Fibroblast of upper back skin (primary cell): Measurements from ENCODE around the gene SNAI3.
A peak's percentile ranks its signal among the peaks of the same experiment; 100 is the strongest.

Experiments used
- DNase-seq: peaks from one replicate; pipeline ENCODE4 v3.0.0-alpha.2; 2013

Gene SNAI3

DNA sequence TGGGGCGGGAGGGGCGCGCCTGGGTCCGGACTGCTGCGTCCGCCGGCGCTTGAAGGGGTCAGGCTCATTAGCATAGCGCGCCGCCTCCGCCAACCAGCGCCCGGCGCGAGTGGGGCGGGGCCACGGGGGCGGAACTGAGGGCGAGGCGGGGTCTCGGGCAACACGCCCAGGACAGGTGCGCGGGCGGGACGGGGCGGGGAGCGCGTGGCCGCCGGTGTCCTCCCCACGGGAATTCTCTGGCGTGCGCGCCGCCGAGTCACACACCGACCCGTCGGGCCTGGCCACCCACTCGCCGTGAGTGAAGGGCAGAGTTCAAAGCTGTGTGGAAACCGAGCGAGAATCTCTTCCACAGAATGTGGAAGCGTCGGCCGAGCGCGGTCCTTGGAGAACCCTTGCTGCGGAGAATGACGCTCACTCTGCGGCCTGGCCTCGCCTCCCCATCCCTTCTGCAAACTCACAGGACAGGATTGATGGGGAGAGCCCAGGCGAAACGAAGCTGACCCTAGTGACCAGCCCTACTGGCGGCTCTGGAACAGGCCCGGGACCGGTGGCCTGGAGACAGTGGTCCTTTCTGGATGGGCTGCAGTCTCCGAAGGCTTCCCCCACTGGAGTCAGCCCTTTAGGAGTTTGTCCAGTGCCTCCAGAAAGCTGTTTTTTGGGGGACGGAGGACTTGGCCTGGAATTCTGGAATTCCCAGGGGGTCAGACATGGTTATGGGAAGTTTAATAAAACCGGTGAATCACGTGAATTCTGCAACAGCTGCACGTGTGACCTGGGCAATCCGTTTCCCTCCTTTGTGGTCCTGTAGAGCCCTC, at the start of gene SNAI3:
Gene SNAI3, minus strand, starts transcription at position 69 of the 815 bp plus-strand sequence. CDS start 101 bp downstream, outside the sequence.
- peak; percentile 25 for DNase-seq

- no peak for DNase-seq
Measured at GRCh38 chr16:88736088-88736487, 49.8 kb upstream of the SNAI3 start.

DNA sequence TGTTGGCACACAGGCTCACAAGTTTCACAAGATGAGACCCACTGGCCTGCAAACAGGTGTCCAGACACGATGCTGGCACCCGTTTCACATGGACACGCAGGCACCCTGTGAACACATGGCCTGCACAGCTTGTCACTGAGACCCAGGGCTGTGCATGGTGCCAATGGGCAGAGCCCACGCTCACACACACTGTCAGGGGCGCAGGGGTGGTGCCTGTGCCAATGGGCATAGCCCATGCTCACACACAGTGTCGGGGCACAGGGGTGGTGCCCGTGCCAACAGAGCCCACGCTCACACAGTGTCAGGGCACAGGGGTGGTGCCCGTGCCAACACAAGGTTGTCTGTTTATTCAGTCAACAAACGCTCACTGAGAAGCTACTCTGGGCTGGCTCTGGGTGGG, 49.3 kb upstream of the SNAI3 start:
- no peak for DNase-seq

DNA sequence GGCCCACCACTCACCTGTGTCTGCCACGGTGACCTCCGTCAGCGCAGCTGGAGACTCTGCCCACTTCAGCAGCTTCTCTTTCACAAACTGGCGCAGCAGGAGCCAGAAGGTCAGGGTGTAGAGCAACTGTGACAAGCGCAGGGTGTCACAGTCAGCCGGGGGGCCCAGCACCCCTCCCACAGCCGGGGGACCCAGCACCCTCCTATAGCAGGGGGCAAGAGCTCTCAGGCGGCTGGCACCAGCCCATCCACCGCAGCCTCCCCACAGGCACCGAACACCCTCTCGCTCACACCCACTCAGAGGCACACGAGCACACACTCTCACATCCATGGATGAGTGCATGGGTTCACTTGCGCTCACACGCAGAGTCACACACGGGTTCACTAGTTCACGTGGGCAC, 48.8 kb upstream of the SNAI3 start:
- no peak for DNase-seq

GRCh38 chr16:88734361-88734728, 48.0 kb upstream of the SNAI3 start:
- DNase-seq: no peak

GRCh38 chr16:88733630-88734360, 47.5 kb upstream of the SNAI3 start:
- no peak for DNase-seq

DNA sequence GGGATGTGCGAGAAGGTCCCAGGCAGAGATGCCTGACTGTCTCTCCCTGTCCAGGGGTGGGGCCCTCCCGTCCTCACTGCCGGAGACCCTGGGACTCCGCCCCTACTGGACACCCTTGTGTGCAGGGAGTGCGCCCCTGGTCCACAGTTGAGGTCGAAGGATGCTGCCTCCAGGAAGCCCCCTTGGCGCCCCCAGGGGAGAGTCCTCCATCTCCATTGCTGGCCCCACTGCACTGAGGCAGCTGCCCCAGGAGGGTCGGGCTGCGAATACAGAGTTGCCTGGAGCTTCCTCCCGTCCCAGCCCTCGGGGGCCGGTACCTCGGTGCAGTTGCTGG, 46.6 kb upstream of the SNAI3 start:
- DNase-seq: no peak

DNA sequence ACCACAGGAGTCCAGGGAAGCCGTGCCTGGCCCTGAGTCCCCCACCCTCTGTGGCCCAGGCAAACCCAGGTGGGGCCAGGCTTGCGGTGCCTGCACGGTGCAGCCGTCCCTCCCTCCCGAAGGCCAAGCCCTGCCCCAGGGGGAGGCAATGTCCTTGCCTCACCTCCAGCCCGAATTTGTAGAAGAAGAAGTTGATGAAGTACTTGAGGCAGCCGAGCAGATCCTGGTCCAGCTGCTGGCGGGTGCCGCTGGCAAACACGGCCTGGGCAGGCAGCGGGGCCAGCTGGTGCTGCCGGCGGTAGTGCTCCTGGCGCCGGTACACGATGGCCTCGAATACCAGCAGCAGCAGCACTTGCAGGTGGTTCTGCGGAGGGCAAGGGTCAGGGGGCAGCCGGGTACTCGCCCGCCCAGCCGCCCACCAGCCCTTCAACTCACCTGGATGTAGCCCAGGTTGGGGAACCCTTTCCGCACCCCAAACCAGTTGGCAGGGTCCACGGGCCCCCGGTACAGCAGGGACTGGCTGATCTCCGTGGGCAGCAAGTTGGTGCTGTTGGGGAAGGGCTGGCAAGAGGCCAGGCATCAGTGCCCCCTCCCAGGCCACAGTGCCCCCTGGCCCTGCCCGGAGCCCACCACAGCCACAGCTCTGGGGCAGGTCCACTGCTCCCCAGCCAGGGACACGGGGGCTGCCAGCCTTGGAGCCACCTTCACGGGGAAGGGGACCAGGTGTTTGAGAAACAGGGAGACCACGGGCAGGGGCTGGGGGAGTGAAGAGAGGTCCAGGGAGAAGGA, 46.1 kb upstream of the SNAI3 start:
- DNase-seq: no peak

DNA sequence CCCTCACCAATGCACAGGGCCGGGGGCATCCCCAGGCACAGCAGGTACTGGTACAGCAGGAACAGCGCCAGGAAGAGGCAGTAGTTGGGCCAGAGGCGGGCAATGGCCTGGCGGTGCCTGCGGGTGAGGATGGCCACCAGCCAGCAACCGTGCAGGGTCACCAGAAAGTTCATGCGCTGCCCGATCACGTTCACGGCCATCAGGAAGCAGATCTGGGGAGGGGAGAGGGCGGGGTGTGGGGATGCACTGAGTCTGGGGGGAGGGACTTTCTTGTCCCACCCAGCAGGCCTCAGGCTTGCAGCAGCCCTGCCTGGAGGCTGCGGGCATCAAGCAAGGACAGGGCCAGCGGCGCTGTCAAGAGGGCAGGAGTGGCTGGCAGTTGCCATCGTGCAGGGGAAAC, 45.4 kb upstream of the SNAI3 start:
- no peak for DNase-seq

DNA sequence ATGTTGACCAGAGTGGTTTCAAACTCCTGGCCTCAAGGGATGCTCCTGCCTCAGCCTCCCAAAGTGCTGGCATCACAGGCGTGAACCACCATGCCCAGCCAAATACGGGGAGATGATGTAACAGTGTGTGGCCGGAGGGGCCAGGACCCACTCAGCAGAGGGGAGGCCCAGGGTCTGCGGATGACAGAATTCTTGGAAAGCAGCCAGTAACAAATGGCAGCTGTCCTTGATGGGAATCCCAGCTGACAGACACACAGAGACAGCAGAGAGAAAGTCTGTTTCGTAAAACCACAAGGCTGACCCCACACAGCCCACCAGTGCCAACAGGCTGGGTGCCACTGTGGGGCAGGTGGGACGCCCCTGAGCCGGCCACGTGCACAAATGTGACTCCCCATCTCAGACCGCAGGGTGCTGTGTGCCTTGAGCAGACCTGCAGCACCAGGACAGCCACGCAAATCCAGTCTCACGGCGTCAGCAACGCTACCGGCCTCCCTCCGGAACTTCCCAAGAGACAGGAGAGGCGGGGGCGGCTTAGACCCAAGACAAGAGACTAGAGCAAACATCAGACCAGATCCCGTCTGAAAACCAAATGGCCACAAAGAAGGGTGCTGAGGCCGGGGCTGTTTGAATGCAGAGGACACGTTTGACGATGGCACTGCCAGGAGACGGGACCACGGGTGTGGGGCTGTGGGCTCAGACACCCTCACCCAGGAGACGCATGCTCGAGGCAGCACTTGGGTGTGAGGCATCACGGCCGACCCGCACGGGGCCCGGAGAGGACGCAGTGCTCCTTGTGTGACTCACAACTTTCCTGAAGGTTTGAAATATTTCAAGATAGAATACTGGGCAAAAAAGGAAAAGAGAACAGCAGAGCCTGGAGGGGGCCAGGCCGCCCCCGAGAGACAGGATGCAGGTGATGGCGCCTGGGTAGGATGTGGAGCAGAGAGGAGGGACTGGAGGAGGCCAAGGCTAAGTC, 44.6 kb upstream of the SNAI3 start:
- DNase-seq: peak; percentile 45

DNA sequence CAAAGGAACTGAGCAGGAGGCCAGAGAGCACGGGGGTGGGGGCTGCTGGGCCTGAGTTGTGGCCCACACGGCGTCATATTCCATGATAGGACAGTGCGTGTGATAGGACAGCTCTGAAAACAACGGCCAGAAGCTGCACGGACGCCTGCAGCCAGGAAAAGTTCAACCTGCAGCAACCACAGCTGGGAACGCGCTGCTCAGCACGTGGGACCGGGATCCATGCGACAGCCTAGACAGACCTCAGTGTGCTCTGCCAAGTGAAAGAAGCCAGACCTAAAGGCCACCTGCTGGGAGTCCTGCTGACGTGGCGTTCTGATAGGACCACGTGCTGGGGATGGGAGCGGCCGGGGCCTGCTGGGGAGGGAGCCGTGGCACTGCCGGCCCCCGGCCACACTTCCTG, 41.6 kb upstream of the SNAI3 start:
- peak; percentile 34 for DNase-seq

- no peak for DNase-seq
Measured at GRCh38 chr16:88726981-88727380, 40.7 kb upstream of the SNAI3 start.

GRCh38 chr16:88726408-88726749, 40.1 kb upstream of the SNAI3 start:
- no peak for DNase-seq

DNA sequence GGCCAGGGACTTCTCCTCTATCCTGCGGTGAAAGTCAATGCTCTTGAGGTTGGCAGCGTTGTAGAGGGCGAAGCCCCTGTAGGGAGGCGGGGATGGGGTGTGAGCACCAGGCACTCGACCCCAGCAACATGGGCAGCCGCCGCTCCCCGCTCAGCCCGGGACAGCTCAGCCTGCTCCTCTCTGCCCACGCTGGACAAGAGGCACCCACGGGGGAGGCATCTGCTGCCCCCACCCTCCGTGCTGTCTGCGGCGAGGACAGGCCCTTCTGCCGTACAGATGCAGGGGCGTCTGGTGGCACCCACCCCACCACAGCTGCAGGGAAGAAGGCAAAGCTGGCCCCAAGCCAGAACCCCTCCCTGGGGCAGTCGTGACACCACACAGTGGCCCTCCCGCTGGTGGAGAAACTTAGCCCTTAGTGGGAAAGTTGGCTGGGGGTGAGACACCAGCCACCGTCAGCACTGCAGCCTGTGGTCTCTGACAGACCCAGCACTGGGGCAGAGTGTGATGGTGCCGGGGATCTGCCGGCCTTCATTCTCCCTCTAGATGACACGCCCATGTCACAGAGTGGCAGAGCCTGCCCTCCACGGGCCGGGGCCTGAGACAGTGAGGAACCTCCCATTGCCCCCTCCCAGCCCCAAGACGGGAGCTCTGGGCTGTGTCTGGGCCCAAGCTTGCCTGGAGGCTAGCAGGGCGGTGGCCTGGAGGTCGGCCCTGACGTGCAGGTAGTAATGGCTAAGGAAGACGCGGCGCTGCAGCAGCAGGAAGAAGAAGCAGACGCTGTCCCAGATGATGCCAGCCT, 39.5 kb upstream of the SNAI3 start:
- no peak for DNase-seq

DNA sequence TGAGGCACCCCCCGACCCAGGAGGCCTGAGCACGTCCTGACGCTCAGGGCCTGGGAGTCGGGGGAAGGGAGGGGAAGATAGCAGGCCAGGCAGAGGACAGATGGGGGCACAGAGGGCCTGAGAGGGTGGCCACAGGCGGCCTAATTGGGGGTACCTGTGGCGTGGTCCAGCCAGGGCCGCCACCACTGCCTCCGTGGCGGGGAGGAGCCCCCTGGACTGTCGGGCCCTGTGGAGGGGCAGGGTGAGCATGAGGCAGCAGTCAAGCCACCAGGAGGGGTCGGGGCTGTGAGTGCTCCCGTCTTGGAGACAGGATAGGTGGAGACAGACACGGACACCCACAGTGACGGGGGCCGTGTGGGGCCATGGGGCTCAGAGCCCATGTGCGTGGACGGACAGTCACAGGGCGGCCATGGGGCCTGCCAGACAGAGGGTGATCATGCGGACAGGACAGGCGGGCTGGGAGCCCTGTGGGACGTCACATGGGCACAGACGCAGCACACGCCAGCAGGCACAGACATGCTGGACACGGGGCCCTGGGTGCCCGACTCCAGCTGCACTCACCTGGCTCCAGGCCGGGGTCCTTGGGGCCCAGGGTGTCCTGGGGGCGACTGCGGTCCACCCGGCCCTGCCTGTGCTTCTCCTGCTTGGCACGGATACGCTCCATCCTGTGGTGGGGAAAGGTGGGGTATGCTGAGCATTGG, 38.7 kb upstream of the SNAI3 start:
- no peak for DNase-seq

- DNase-seq: no peak
Measured at GRCh38 chr16:88723911-88724310, 37.6 kb upstream of the SNAI3 start.

DNA sequence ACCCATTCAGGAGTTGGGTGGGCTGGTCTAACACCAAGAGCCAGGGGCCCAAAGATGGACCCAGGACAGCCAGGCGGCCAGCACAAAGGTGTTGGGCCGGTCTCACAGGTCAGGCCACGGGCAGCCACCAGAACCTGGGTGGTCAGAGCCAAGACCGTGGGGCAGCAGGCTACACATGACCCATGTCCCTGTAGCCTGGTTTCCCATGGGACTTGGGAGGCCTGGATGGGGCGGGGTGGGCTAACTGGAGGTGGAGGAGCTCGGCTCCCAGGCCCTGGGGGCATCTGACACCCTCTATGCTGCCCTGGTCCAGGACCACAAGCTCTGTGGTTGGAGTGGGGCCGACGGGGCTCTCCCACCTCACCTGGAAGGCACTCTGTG, 37.2 kb upstream of the SNAI3 start:
- no peak for DNase-seq

DNA sequence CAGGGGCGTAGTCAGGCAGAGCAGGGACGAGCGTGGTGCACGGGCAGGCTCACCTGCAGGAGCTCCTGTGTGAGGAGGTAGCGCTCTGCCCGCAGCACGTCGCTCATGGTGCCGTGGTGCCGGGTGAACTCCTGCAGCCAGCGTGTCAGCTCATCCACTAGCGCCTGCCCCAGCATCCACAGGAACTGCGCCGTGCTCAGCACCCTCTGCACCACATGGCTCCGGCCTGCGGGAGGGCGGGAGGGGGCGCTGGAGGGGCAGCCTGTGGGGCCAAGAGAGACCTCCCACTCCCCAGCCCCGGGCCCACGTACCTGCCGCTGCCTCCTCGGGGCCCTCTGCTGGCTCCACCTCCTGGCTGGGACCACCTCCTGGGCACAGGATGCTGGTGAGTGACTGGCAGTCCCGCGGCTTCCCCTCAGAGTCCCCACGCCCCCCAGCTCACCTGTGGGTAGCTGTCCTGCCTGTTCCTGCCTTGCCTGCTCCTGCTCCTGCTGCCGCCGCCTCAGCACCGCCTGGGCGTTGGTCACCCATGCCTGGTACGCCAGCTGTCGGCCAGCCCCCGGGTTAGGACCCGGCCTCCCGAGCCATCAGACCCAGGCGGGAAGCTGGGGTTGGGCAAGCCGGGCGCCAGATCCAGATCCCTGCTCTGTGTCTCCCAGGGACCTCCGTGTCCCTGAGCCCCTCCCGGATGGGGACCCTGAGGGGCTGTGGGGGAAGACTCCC, 36.6 kb upstream of the SNAI3 start:
- DNase-seq: no peak

DNA sequence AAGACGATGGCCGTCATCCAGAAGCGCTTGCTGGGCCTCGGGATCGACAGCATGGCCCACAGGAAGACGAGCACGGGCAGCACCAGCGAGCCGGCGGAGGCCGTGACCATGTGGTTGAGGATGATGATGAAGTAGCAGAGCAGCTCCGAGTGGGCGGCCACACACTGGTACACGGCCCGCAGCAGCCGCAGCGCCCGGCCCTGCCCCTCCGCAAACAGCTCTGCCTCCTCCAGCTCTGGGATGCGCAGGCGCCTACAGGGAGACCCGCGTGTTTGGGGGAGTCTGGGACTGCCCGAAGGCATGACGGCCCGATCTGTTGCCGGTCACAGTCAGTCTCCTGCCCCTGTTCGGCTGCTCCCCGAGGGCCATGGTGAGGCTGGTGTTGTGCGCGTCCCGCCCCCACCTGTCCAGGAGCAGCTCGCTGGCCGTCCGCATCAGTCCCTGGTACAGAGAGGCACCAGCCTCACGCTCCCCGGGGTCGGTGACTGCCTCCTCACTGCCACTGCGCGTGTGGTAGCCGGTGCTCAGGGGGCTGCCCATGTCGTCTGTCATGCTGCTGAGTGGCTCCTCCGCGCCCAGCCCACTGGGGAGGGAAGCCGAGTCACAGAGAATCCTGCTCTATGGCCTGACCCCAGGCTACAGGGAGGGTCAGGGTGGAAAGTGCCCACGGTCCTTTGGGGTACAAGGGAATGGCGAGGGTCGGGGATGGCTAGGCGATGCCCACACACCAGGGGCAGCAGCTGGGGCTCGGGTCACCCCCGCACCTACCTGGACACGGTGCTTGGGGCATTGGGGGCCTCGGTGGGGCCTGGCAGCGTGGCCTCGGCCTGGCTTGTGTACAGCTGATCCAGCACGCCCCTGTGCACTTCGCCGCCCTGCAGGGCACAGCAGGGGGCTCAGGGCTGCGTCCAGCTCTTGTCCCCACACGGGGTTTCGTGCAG, 35.8 kb upstream of the SNAI3 start:
- no peak for DNase-seq
